SH-SY5Y (cell line): ENCODE measurements around the gene NID1.

ENCODE experiments used
- GATA2 ChIP-seq: IDR thresholded peaks from 2 replicates; pipeline ENCODE4 v1.6.1; 2011; ENCODE audit warnings: mild to moderate bottlenecking, low read depth, low read length
- GATA3 ChIP-seq: IDR thresholded peaks from 2 replicates; pipeline ENCODE4 v1.6.1; 2011; ENCODE audit warnings: low read depth, mild to moderate bottlenecking, low read length, moderate library complexity

DNA sequence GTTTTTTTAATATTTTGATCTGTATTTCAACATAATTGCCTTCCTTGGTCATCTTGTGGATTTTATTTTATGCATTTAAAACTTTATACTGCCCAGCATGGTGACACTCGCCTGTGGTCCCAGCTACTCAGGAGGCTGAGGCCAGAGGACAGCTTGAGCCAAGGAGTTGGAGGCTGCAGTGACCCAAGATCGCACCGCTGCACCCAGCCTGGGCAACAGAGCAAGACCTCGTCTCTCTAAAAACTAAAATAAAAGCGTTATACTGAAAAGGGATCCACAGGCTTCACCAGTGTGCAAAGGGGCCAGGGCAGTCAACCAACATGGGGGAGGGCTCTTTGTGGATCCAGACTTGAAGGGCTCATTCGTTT is 1.4 kb downstream of the NID1 start:
- TF ChIP-seq GATA3 (no peak), GATA2 (no peak)
